AG04450 (cell line): ENCODE data around the gene TRIM39. TPM values are rescaled to one million over a fixed set of nuclear protein-coding genes. Genes with fewer than 3 reads are reported as not detected.
A peak's percentile ranks its signal among the peaks of the same experiment; 100 is the strongest.

Experiments used
- CTCF ChIA-PET: fragments of 300-600, 350-600 bp; formaldehyde crosslinking; extraction: SDS; loops from one replicate; lab custom pipeline; 2022; ENCODE audit warnings: antibody characterized with exemption, inconsistent platforms; lab: Charles Lee
- POLR2A ChIA-PET: fragments of 350-600 bp; formaldehyde crosslinking; extraction: SDS; loops from one replicate; lab custom pipeline; 2021; ENCODE audit warnings: antibody characterized with exemption, inconsistent platforms; lab: Yijun Ruan, JAX
- DNase-seq: peaks from one replicate; pipeline ENCODE4 v3.0.0-alpha.2; 2011; ENCODE audit warnings: low read depth, low spot score
- H3K27ac ChIP-seq: one replicate; pipeline ENCODE4 v1.5.1; 2012; ENCODE audit warnings: low read depth, low read length, control low read depth
- H3K27me3 ChIP-seq: one replicate; pipeline ENCODE4 v1.6.0; 2012; ENCODE audit warnings: low read length; ENCODE audit not compliant: control insufficient read depth, insufficient read depth
- H3K4me3 ChIP-seq: 2 replicates; pipeline ENCODE4 v1.5.1; 2011; ENCODE audit warnings: mild to moderate bottlenecking, low read depth, low read length, control low read depth
- H3K9me3 ChIP-seq: 2 replicates; pipeline ENCODE4 v1.5.1; 2012; ENCODE audit warnings: low read length; ENCODE audit not compliant: control insufficient read depth, insufficient read depth
- polyA plus RNA-seq: library from polyadenylated mRNA; depleted of rRNA; stranded (reverse); fragments of >200 nt; gene quantifications from 2 replicates; pipeline ENCODE4 v1.2.3, GENCODE V29; 2011
- TF ChIP-seq, protein P1 (sequence below): IDR thresholded peaks from 2 replicates; pipeline ENCODE4 v1.5.1; 2011; ENCODE audit warnings: low read depth, low read length, control low read depth, inconsistent platforms

TRIM39 gene
- polyA plus RNA-seq, 1 experiment, result 6.7 TPM

DNA sequence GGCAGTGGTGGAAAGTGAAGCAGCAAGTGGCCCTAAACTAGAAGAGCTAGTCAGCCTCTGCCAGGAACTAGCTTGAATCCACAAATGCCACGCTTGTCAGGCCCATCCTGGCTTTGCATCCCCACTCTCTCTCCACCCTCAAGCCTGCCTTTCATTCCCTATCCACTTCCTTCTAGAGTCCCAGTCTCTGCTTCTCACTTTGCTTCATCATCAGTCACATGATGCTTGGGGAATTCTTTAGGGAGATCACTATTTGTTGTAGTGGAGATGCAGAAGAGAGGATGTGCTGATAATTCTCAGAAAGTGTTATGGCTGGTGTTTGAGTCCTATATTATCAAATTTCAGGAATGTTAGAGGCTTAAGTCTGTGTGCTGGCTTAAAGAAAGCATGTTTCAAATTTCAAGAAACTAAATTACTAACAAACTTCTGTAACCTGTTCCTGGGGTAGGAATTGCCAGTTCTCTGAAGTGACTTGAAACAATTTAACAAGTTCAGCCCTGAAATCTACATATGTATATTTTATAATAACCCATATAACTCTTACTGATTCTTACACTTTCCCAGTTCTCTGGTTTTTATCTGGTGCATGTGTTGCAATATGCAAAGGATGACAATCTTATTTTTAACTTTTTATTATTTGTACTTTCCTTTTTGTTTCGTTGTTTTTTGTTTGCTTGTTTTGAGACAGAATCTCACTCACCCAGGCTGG is 7.5 kb downstream of the TRIM39 start:
- TF ChIP-seq, protein P1, sequence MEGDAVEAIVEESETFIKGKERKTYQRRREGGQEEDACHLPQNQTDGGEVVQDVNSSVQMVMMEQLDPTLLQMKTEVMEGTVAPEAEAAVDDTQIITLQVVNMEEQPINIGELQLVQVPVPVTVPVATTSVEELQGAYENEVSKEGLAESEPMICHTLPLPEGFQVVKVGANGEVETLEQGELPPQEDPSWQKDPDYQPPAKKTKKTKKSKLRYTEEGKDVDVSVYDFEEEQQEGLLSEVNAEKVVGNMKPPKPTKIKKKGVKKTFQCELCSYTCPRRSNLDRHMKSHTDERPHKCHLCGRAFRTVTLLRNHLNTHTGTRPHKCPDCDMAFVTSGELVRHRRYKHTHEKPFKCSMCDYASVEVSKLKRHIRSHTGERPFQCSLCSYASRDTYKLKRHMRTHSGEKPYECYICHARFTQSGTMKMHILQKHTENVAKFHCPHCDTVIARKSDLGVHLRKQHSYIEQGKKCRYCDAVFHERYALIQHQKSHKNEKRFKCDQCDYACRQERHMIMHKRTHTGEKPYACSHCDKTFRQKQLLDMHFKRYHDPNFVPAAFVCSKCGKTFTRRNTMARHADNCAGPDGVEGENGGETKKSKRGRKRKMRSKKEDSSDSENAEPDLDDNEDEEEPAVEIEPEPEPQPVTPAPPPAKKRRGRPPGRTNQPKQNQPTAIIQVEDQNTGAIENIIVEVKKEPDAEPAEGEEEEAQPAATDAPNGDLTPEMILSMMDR, result no peak
- ChIA-PET POLR2A (no interaction called here), CTCF (no interaction called here)
- no peaks in the 10 kb centered on the region for H3K27me3 ChIP-seq
- no peaks in the 10 kb centered on the region for H3K9me3 ChIP-seq
- H3K4me3 ChIP-seq, result no peak overlapping the region
- H3K27ac ChIP-seq, result no peak overlapping the region
- DNase-seq, result no peak

GRCh38 chr6:30340589-30341054 is 13.9 kb downstream of the TRIM39 start:
- Histone ChIP-seq H3K27ac (no peak overlapping the region), H3K4me3 (no peak overlapping the region), H3K27me3 (no peaks in the 10 kb centered on the region), H3K9me3 (no peaks in the 10 kb centered on the region; the same call in 1 of the 2 replicates)
- DNase-seq, result no peak
- POLR2A ChIA-PET, result no interaction called here
- TF ChIP-seq, protein P1, result no peak
- CTCF ChIA-PET, result no interaction called here

- Histone ChIP-seq H3K27ac (no peak overlapping the region), H3K27me3 (no peaks in the 10 kb centered on the region), H3K9me3 (no peaks in the 10 kb centered on the region; the same call in 1 of the 2 replicates), H3K4me3 (no peak overlapping the region)
- TF ChIP-seq, protein P1, result no peak
- POLR2A ChIA-PET, result no interaction called here
- CTCF ChIA-PET, result no interaction called here
- no peak for DNase-seq
Observed at GRCh38 chr6:30341218-30341617, 14.5 kb downstream of the TRIM39 start.

GRCh38 chr6:30341728-30342127 is 15.0 kb downstream of the TRIM39 start:
- ChIA-PET POLR2A (no interaction called here), CTCF (no interaction called here)
- Histone ChIP-seq H3K27ac (no peak overlapping the region), H3K9me3 (no peaks in the 10 kb centered on the region; the same call in 1 of the 2 replicates), H3K4me3 (no peak overlapping the region), H3K27me3 (no peaks in the 10 kb centered on the region)
- DNase-seq, result no peak
- TF ChIP-seq, protein P1, result no peak

- no peaks in the 10 kb centered on the region; the same call in 1 of the 2 replicates for H3K9me3 ChIP-seq
- DNase-seq, result no peak
- H3K27ac ChIP-seq, result no peak overlapping the region
- H3K27me3 ChIP-seq, result no peaks in the 10 kb centered on the region
- ChIA-PET CTCF (interaction anchor here (1.1 kb wide), 1 partner anchor 14 kb away, joined by 4 read pairs; no protein-coding TSS in a partner anchor), POLR2A (no interaction called here)
- TF ChIP-seq, protein P1, result no peak
- H3K4me3 ChIP-seq, result 0 out of 2 replicates have a peak overlapping the region, but pooled peaks have one; percentile 25
Observed at GRCh38 chr6:30344191-30344867, 17.6 kb downstream of the TRIM39 start.
